Neural cell (in vitro differentiated cells): ENCODE measurements around the gene CD200R1L. TPM values are rescaled to one million over a fixed set of nuclear protein-coding genes. Genes with fewer than 3 reads are reported as not detected.

Source experiments
- H2AFZ ChIP-seq: fragments of 200-600, 300-800 bp; sonication (generic), shearing (Covaris generic); 2 replicates; pipeline ENCODE4 v1.6.0; 2014; ENCODE audit warnings: low read depth, mild to moderate bottlenecking, antibody characterized with exemption, low read length, moderate library complexity
- H3F3A ChIP-seq: fragments of 200-600 bp; shearing (Covaris generic); 2 replicates; pipeline ENCODE4 v1.6.1; 2016; ENCODE audit warnings: mild to moderate bottlenecking, moderate library complexity, mixed read lengths, antibody characterized with exemption, low read length; ENCODE audit not compliant: insufficient read depth, poor library complexity, severe bottlenecking
- H3K27ac ChIP-seq: fragments of 200-600, 300-800 bp; sonication (generic), shearing (Covaris generic); 2 replicates; pipeline ENCODE4 v1.5.1; 2014; ENCODE audit warnings: mild to moderate bottlenecking, low read length, moderate library complexity
- H3K27me3 ChIP-seq: fragments of 300-800, 200-600 bp; sonication (generic), shearing (Covaris generic); 2 replicates; pipeline ENCODE4 v1.6.0; 2014; ENCODE audit warnings: mild to moderate bottlenecking, low read depth, low read length, moderate library complexity; ENCODE audit not compliant: insufficient read depth
- H3K36me3 ChIP-seq: fragments of 300-800, 200-600 bp; sonication (generic), shearing (Covaris generic); 2 replicates; pipeline ENCODE4 v1.5.1; 2014; ENCODE audit warnings: mild to moderate bottlenecking, antibody characterized with exemption, low read length, moderate library complexity; ENCODE audit not compliant: insufficient read depth
- H3K4me2 ChIP-seq: fragments of 300-800, 200-600 bp; sonication (generic), shearing (Covaris generic); 2 replicates; pipeline ENCODE4 v1.6.0; 2014; ENCODE audit warnings: mild to moderate bottlenecking, low read length
- H3K4me3 ChIP-seq: fragments of 300-800, 200-600 bp; sonication (generic), shearing (Covaris generic); 2 replicates; pipeline ENCODE4 v1.5.1; 2014; ENCODE audit warnings: mild to moderate bottlenecking, low read length, moderate library complexity
- H3K79me2 ChIP-seq: fragments of 200-600 bp; shearing (Covaris generic); replicated peaks from 2 replicates; pipeline ENCODE4 v1.6.0; 2014; ENCODE audit warnings: mild to moderate bottlenecking, low read length, moderate library complexity; ENCODE audit not compliant: insufficient read depth
- H3K9ac ChIP-seq: fragments of 300-800, 200-600 bp; sonication (generic), shearing (Covaris generic); 2 replicates; pipeline ENCODE4 v1.6.1; 2016; ENCODE audit warnings: mild to moderate bottlenecking, low read length, mixed read lengths
- H3K9me2 ChIP-seq: fragments of 200-600 bp; shearing (Covaris generic); 2 replicates; pipeline ENCODE4 v1.6.1; 2016; ENCODE audit warnings: mild to moderate bottlenecking, low read length, mixed read lengths; ENCODE audit not compliant: insufficient read depth
- H3K9me3 ChIP-seq: fragments of 200-600, 300-800 bp; sonication (generic), shearing (Covaris generic); 2 replicates; pipeline ENCODE4 v1.6.1; 2016; ENCODE audit warnings: mild to moderate bottlenecking, mixed run types, low read length, moderate library complexity, mixed read lengths
- H4K20me1 ChIP-seq: fragments of 200-600 bp; shearing (Covaris generic); 2 replicates; pipeline ENCODE4 v1.6.1; 2016; ENCODE audit warnings: mild to moderate bottlenecking, mixed run types; ENCODE audit not compliant: insufficient read depth
- CTCF ChIP-seq: fragments of 450-650 bp; IDR thresholded peaks from 2 replicates; pipeline ENCODE4 v1.5.1; 2014; ENCODE audit warnings: antibody characterized with exemption, mild to moderate bottlenecking, moderate library complexity; ENCODE audit not compliant: poor library complexity, severe bottlenecking
- EP300 ChIP-seq: fragments of 450-650 bp; conservative IDR thresholded peaks from 2 replicates; pipeline ENCODE4 v1.6.1; 2014; ENCODE audit warnings: antibody characterized with exemption, mild to moderate bottlenecking, moderate library complexity; ENCODE audit not compliant: poor library complexity, severe bottlenecking
- EZH2 ChIP-seq: fragments of 200-600, 300-800 bp; shearing (Covaris generic), sonication (generic); IDR thresholded peaks from 2 replicates; pipeline ENCODE4 v1.6.1; 2014; ENCODE audit warnings: antibody characterized with exemption, low read length, borderline replicate concordance, mild to moderate bottlenecking; ENCODE audit not compliant: insufficient read depth, poor library complexity, severe bottlenecking
- MXI1 ChIP-seq: fragments of 450-650 bp; conservative IDR thresholded peaks from 2 replicates; pipeline ENCODE4 v1.6.1; 2014; ENCODE audit warnings: antibody characterized with exemption, mild to moderate bottlenecking; ENCODE audit not compliant: poor library complexity, severe bottlenecking
- POLR2AphosphoS5 ChIP-seq: IDR thresholded peaks from 2 replicates; pipeline ENCODE4 v1.6.1; 2012
- RAD21 ChIP-seq: fragments of 450-650 bp; conservative IDR thresholded peaks from 2 replicates; pipeline ENCODE4 v1.6.1; 2014; ENCODE audit warnings: antibody characterized with exemption, mild to moderate bottlenecking, moderate library complexity
- SMC3 ChIP-seq: fragments of 450-650 bp; conservative IDR thresholded peaks from 2 replicates; pipeline ENCODE4 v1.6.1; 2014; ENCODE audit warnings: antibody characterized with exemption, mild to moderate bottlenecking, moderate library complexity; ENCODE audit not compliant: poor library complexity
- TAF1 ChIP-seq: IDR thresholded peaks from 2 replicates; pipeline ENCODE4 v1.6.1; 2012; ENCODE audit warnings: low read depth
- polyA plus RNA-seq: library from polyadenylated mRNA; depleted of rRNA; stranded (reverse); fragments of >200 nt; gene quantifications from 2 replicates; pipeline ENCODE4 v1.2.3, GENCODE V29; 2014
- TF ChIP-seq, protein P1 (sequence below): IDR thresholded peaks from 2 replicates; pipeline ENCODE4 v1.6.1; 2012; ENCODE audit warnings: borderline replicate concordance

The CD200R1L gene
- polyA plus RNA-seq, 1 donor from 2014 or later = not detected

DNA sequence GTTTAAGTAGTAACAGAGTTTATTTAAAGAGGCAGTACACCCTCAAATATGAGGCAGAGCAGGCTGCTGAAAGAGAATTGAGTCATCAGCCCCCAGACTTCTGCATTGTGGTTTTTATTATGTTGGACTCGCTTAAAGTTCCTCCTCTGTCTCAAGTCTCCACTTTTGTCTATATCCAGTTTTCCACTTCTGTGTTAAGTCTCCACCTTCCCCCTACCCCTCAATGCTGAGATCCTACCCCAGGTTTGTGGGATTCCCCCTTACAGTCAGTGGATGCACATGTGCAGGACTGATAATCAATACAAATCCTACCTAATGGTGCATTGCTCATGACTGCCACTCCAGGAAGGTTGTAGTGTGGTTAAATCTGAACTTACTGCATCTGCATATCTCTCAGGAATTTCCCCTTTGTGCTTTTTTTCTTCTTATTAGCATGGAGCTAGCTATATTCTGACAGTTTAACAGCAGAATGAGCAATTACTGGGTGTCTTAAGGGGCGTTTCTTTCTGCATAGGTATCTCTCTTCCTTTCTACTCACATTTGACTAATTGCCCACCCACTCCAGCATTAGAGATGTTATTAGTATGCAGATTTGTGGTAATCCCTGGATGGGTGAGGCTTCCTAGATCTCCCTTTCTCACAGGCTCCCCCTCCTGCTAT is 11.9 kb upstream of the CD200R1L start:
- Histone ChIP-seq H3K36me3 (no peaks in the 10 kb centered on the region), H3K27ac (peak overlapping the region; percentile 52), H3K9me2 (no peaks in the 10 kb centered on the region), H3K9ac (no peak overlapping the region), H3K9me3 (no peaks in the 10 kb centered on the region), H4K20me1 (no peaks in the 10 kb centered on the region), H3K4me2 (no peak overlapping the region), H3K4me3 (no peak overlapping the region), H3F3A (no peaks in the 10 kb centered on the region), H3K79me2 (no peaks in the 10 kb centered on the region), H3K27me3 (no peaks in the 10 kb centered on the region), H2AFZ (no peak overlapping the region)
- TF ChIP-seq SMC3 (no peak), RAD21 (no peak), EP300 (peak; percentile 60), CTCF (peak; percentile 36), EZH2 (no peak)

- TF ChIP-seq EZH2 = no peak
- TF ChIP-seq, protein P1, sequence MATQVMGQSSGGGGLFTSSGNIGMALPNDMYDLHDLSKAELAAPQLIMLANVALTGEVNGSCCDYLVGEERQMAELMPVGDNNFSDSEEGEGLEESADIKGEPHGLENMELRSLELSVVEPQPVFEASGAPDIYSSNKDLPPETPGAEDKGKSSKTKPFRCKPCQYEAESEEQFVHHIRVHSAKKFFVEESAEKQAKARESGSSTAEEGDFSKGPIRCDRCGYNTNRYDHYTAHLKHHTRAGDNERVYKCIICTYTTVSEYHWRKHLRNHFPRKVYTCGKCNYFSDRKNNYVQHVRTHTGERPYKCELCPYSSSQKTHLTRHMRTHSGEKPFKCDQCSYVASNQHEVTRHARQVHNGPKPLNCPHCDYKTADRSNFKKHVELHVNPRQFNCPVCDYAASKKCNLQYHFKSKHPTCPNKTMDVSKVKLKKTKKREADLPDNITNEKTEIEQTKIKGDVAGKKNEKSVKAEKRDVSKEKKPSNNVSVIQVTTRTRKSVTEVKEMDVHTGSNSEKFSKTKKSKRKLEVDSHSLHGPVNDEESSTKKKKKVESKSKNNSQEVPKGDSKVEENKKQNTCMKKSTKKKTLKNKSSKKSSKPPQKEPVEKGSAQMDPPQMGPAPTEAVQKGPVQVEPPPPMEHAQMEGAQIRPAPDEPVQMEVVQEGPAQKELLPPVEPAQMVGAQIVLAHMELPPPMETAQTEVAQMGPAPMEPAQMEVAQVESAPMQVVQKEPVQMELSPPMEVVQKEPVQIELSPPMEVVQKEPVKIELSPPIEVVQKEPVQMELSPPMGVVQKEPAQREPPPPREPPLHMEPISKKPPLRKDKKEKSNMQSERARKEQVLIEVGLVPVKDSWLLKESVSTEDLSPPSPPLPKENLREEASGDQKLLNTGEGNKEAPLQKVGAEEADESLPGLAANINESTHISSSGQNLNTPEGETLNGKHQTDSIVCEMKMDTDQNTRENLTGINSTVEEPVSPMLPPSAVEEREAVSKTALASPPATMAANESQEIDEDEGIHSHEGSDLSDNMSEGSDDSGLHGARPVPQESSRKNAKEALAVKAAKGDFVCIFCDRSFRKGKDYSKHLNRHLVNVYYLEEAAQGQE = no peak
- no peak for TF ChIP-seq EP300
- TF ChIP-seq CTCF = no peak
- TF ChIP-seq POLR2AphosphoS5 = no peak
- no peak for TF ChIP-seq SMC3
- no peak for TF ChIP-seq TAF1
- TF ChIP-seq RAD21 = no peak
- TF ChIP-seq MXI1 = no peak
- H2AFZ ChIP-seq = no peak overlapping the region
- no peaks in the 10 kb centered on the region for H3K79me2 ChIP-seq
Measured at GRCh38 chr3:112857526-112857925, 10.9 kb upstream of the CD200R1L start.

More at GRCh38 chr3:112857526-112857925, 10.9 kb upstream of the CD200R1L start:
- Histone ChIP-seq H3K36me3 (no peaks in the 10 kb centered on the region), H3K4me3 (no peak overlapping the region), H4K20me1 (no peaks in the 10 kb centered on the region), H3K9me2 (no peaks in the 10 kb centered on the region), H3K27me3 (no peaks in the 10 kb centered on the region), H3K9me3 (no peaks in the 10 kb centered on the region), H3K27ac (no peak overlapping the region), H3F3A (no peaks in the 10 kb centered on the region), H3K9ac (no peak overlapping the region), H3K4me2 (no peak overlapping the region)
